ENCODE results near the gene PCDHGB7.
"Not testable (repeated sequence)": the region's sequence is repeated elsewhere in the genome, so short reads cannot be mapped to it uniquely, and the experiment has no call there.

Gene PCDHGB7

GRCh38 chr5:141417494-141418172 lies at the start of gene PCDHGB7:
Gene PCDHGB7, plus strand, starts transcription at chr5:141417677. Its CDS starts 183 bp downstream, at chr5:141417860.
- peak; percentile 48 to 51 for DNase-seq (ENCODE audit: low read depth in 2 of 2)

GRCh38 chr5:141369994-141370848 lies 47.3 kb upstream of the PCDHGB7 start, which contains the start of gene PCDHGB3:
Gene PCDHGB3, plus strand, starts transcription at chr5:141370242. Its CDS starts 153 bp downstream, at chr5:141370395.
- no peak for DNase-seq (ENCODE audit: low read depth in 2 of 2)

- no peak for DNase-seq (ENCODE audit: low read depth in 2 of 2)
These were observed 45.7 kb upstream of the PCDHGB7 start for GRCh38 chr5:141371572-141372475.

- no peak for DNase-seq (ENCODE audit: low read depth in 2 of 2)
These were observed 43.7 kb upstream of the PCDHGB7 start, which contains the start of gene PCDHGA6 for GRCh38 chr5:141373673-141374317. Gene PCDHGA6, plus strand, starts transcription at chr5:141373891. Its CDS starts 193 bp downstream, at chr5:141374084.

GRCh38 chr5:141374627-141375026 lies 42.9 kb upstream of the PCDHGB7 start:
- DNase-seq (ENCODE audit: low read depth in 2 of 2): no peak

GRCh38 chr5:141375444-141376155 lies 41.9 kb upstream of the PCDHGB7 start:
- DNase-seq (ENCODE audit: low read depth in 2 of 2): not testable (repeated sequence)

- no peak for DNase-seq (ENCODE audit: low read depth in 2 of 2)
These were observed 34.8 kb upstream of the PCDHGB7 start, which contains the start of gene PCDHGA7 for GRCh38 chr5:141382469-141383294. Gene PCDHGA7, plus strand, starts transcription at chr5:141382742. Its CDS starts 158 bp downstream, at chr5:141382900.

GRCh38 chr5:141383345-141383744 lies 34.1 kb upstream of the PCDHGB7 start:
- DNase-seq (ENCODE audit: low read depth in 2 of 2): no peak

- DNase-seq (ENCODE audit: low read depth in 2 of 2): no peak
These were observed 32.8 kb upstream of the PCDHGB7 start for GRCh38 chr5:141384471-141385267.

- DNase-seq (ENCODE audit: low read depth in 2 of 2): not testable (repeated sequence)
These were observed 29.7 kb upstream of the PCDHGB7 start, which contains the start of gene PCDHGB4 for GRCh38 chr5:141387557-141388311. Gene PCDHGB4, plus strand, starts transcription at chr5:141387698. Its CDS starts 187 bp downstream, at chr5:141387885.

- DNase-seq (ENCODE audit: low read depth in 2 of 2): no peak
These were observed 28.8 kb upstream of the PCDHGB7 start for GRCh38 chr5:141388661-141389060.

GRCh38 chr5:141389153-141390042 lies 28.1 kb upstream of the PCDHGB7 start:
- DNase-seq (ENCODE audit: low read depth in 2 of 2): no peak

GRCh38 chr5:141392429-141393198 lies 24.9 kb upstream of the PCDHGB7 start, which contains the start of gene PCDHGA8:
Gene PCDHGA8, plus strand, starts transcription at chr5:141392633. Its CDS starts 181 bp downstream, at chr5:141392814.
- DNase-seq (ENCODE audit: low read depth in 2 of 2): no peak

- no peak for DNase-seq (ENCODE audit: low read depth in 2 of 2)
These were observed 24.2 kb upstream of the PCDHGB7 start for GRCh38 chr5:141393267-141393666.

GRCh38 chr5:141394401-141395187 lies 22.9 kb upstream of the PCDHGB7 start:
- DNase-seq (ENCODE audit: low read depth in 2 of 2): not testable (repeated sequence)

Measured in stimulated activated CD4-positive, alpha-beta T cell treated with anti-CD3 and anti-CD28 coated beads, Interleukin-4, amount 100 ng/mL, for 48 hours (primary cell).